ENCODE results near the gene C17orf58. TPM values are rescaled to one million over a fixed set of nuclear protein-coding genes. Genes with fewer than 3 reads are reported as not detected.

C17orf58 gene
- total and polyA plus RNA-seq, 9 of the 15 experiments (the other 6 are each of a cell fraction or from before 2014, with no cell fraction given): 8.6 to 37.4 (median 27.6) TPM

DNA sequence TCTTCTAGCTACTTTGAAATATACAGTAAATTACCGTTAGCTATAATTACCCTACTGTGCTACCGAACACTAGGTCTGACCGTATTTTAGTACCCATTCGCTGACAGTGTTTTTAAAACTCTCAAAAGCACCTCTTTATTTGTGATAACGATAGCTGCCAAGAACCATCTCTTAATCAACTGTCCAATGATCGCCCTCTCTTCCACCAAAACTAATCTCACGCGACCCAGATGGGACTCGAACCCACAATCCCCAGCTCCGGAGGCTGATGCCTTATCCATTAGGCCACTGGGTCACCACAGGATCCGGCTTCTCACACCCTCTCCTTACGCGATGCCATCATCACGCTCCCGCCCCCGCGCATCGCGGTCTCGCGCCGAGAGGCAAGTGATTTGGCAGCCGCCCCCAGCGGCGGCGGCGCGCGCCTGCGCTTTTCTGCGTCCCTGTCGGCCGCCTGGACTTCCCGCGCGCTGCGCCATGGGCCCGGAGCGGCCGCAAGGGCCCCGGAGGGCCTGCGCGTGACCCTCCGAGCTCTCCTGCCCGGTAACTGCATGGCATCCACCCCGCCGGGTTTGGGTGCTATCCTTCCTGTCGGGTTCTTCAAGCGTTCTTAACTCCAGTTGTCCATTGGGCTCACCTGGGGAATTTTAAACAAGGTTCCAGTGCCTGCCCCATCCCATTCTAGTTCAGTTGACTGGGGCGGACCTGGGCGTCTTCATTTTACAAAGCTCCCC is 23.6 kb upstream of the C17orf58 start (continued):
- no peak; the same call in 1 of the 2 replicates for TF ChIP-seq MYBL2 (IDR thresholded peaks at IDR 0.05; ENCODE audit: low read depth)
- no peak for TF ChIP-seq MYBL2 (CRISPR knock-in tag; IDR thresholded peaks at IDR 0.05; ENCODE audit: borderline replicate concordance)
- peak; percentile 90 for TF ChIP-seq BRF1 (IDR thresholded peaks at IDR 0.05; ENCODE audit: borderline replicate concordance, extremely low read depth, insufficient read length)
- no peak for TF ChIP-seq POLR2AphosphoS2 (IDR thresholded peaks at IDR 0.05; ENCODE audit: low read length)
- TF ChIP-seq PPARD (CRISPR knock-in tag; IDR thresholded peaks at IDR 0.05): no peak
- TF ChIP-seq HDAC6 (IDR thresholded peaks at IDR 0.05; ENCODE audit: low read depth, low read length): peak; percentile 93; the same call in 1 of the 2 replicates
- TF ChIP-seq, protein P1, sequence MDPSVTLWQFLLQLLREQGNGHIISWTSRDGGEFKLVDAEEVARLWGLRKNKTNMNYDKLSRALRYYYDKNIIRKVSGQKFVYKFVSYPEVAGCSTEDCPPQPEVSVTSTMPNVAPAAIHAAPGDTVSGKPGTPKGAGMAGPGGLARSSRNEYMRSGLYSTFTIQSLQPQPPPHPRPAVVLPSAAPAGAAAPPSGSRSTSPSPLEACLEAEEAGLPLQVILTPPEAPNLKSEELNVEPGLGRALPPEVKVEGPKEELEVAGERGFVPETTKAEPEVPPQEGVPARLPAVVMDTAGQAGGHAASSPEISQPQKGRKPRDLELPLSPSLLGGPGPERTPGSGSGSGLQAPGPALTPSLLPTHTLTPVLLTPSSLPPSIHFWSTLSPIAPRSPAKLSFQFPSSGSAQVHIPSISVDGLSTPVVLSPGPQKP (CRISPR knock-in tag; IDR thresholded peaks at IDR 0.05): no peak
- TF ChIP-seq ZNF696 (CRISPR knock-in tag; conservative IDR thresholded peaks at IDR 0.05): no peak
- TF ChIP-seq SNIP1 (IDR thresholded peaks at IDR 0.05; ENCODE audit: low read depth): no peak
- TF ChIP-seq TRIM28 (IDR thresholded peaks at IDR 0.05): no peak
- no peak for TF ChIP-seq PTBP1 (IDR thresholded peaks at IDR 0.05; ENCODE audit: low read depth, low read length)
- TF ChIP-seq ILK (tag; IDR thresholded peaks at IDR 0.05; ENCODE audit: borderline replicate concordance, low read depth): no peak
- TF ChIP-seq, protein P2, sequence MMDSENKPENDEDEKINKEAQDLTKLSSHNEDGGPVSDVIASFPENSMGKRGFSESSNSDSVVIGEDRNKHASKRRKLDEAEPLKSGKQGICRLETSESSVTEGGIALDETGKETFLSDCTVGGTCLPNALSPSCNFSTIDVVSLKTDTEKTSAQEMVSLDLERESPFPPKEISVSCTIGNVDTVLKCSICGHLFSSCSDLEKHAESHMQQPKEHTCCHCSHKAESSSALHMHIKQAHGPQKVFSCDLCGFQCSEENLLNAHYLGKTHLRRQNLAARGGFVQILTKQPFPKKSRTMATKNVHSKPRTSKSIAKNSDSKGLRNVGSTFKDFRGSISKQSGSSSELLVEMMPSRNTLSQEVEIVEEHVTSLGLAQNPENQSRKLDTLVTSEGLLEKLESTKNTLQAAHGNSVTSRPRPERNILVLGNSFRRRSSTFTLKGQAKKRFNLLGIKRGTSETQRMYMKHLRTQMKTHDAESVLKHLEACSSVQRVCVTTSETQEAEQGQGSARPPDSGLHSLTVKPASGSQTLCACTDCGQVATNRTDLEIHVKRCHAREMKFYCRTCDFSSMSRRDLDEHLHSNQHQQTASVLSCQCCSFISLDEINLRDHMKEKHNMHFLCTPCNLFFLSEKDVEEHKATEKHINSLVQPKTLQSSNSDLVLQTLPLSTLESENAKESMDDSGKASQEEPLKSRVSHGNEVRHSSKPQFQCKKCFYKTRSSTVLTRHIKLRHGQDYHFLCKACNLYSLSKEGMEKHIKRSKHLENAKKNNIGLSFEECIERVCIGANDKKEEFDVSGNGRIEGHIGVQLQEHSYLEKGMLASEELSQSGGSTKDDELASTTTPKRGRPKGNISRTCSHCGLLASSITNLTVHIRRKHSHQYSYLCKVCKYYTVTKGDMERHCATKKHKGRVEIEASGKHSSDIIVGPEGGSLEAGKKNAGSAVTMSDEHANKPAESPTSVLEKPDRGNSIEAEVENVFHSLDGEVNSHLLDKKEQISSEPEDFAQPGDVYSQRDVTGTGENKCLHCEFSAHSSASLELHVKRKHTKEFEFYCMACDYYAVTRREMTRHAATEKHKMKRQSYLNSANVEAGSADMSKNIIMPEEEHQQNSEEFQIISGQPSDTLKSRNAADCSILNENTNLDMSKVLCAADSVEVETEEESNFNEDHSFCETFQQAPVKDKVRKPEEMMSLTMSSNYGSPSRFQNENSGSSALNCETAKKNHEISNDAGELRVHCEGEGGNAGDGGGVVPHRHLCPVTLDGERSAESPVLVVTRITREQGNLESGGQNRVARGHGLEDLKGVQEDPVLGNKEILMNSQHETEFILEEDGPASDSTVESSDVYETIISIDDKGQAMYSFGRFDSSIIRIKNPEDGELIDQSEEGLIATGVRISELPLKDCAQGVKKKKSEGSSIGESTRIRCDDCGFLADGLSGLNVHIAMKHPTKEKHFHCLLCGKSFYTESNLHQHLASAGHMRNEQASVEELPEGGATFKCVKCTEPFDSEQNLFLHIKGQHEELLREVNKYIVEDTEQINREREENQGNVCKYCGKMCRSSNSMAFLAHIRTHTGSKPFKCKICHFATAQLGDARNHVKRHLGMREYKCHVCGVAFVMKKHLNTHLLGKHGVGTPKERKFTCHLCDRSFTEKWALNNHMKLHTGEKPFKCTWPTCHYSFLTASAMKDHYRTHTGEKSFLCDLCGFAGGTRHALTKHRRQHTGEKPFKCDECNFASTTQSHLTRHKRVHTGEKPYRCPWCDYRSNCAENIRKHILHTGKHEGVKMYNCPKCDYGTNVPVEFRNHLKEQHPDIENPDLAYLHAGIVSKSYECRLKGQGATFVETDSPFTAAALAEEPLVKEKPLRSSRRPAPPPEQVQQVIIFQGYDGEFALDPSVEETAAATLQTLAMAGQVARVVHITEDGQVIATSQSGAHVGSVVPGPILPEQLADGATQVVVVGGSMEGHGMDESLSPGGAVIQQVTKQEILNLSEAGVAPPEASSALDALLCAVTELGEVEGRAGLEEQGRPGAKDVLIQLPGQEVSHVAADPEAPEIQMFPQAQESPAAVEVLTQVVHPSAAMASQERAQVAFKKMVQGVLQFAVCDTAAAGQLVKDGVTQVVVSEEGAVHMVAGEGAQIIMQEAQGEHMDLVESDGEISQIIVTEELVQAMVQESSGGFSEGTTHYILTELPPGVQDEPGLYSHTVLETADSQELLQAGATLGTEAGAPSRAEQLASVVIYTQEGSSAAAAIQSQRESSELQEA (IDR thresholded peaks at IDR 0.05; ENCODE audit: low read depth): peak; percentile 83
- TF ChIP-seq SMARCE1 (IDR thresholded peaks at IDR 0.05): no peak
- TF ChIP-seq ZNF76 (CRISPR knock-in tag; IDR thresholded peaks at IDR 0.05; ENCODE audit: borderline replicate concordance): no peak
- peak; percentile 90 for TF ChIP-seq ATF7 (IDR thresholded peaks at IDR 0.05)
- no peak for TF ChIP-seq ZNF3 (CRISPR knock-in tag; IDR thresholded peaks at IDR 0.05)
- TF ChIP-seq MEIS2 (IDR thresholded peaks at IDR 0.05; ENCODE audit: partially characterized antibody): peak; percentile 85
- TF ChIP-seq RAD51 (IDR thresholded peaks at IDR 0.05; ENCODE audit: borderline replicate concordance, low read depth): no peak
